Neuronal stem cell (in vitro differentiated cells): ENCODE results near the gene SLC1A7. TPM values are rescaled to one million over a fixed set of nuclear protein-coding genes. Genes with fewer than 3 reads are reported as not detected.

Experiments used
- DNase-seq: peaks from one replicate; pipeline ENCODE4 v3.0.0-alpha.2; 2013; ENCODE audit warnings: low spot score
- H2AFZ ChIP-seq: one replicate; pipeline ENCODE4 v1.6.1; 2013; ENCODE audit warnings: mild to moderate bottlenecking, low read length, inconsistent platforms
- H2AK5ac ChIP-seq: 2 replicates; pipeline ENCODE4 v1.6.1; 2013; ENCODE audit warnings: low read depth, mild to moderate bottlenecking, inconsistent platforms, low read length, moderate library complexity, mixed read lengths
- H2BK120ac ChIP-seq: 2 replicates; pipeline ENCODE4 v1.6.1; 2013; ENCODE audit warnings: low read depth, mild to moderate bottlenecking, inconsistent platforms, low read length, moderate library complexity, mixed read lengths
- H2BK12ac ChIP-seq: one replicate; pipeline ENCODE4 v1.6.1; 2013; ENCODE audit warnings: low read length, inconsistent platforms
- H2BK15ac ChIP-seq: 2 replicates; pipeline ENCODE4 v1.6.1; 2013; ENCODE audit warnings: mild to moderate bottlenecking, low read length, inconsistent platforms, mixed read lengths
- H2BK5ac ChIP-seq: one replicate; pipeline ENCODE4 v1.6.1; 2013; ENCODE audit warnings: inconsistent platforms, mild to moderate bottlenecking, low read length, moderate library complexity
- H3K14ac ChIP-seq: one replicate; pipeline ENCODE4 v1.6.1; 2013; ENCODE audit warnings: low read length, inconsistent platforms
- H3K18ac ChIP-seq: 2 replicates; pipeline ENCODE4 v1.6.1; 2013; ENCODE audit warnings: low read length, inconsistent platforms
- H3K23ac ChIP-seq: 2 replicates; pipeline ENCODE4 v1.6.1; 2013; ENCODE audit warnings: low read depth, mild to moderate bottlenecking, mixed read lengths, low read length, inconsistent platforms; ENCODE audit not compliant: poor library complexity
- H3K27ac ChIP-seq: replicated peaks from 3 replicates; pipeline ENCODE4 v1.5.1; 2013; ENCODE audit warnings: low read length, inconsistent platforms
- H3K27me3 ChIP-seq, 3 experiments: 2 replicates each; pipeline ENCODE4 v1.6.1; 2013; ENCODE audit warnings: low read length in 3 of 3, mild to moderate bottlenecking in 2 of 3, inconsistent platforms in 1 of 3, low read depth in 1 of 3, mixed read lengths in 1 of 3, moderate library complexity in 1 of 3; ENCODE audit not compliant: control insufficient read depth in 3 of 3, insufficient read depth in 3 of 3
- H3K36me3 ChIP-seq, 2 donors: replicated peaks in 1 of 2; 2 replicates each; pipeline ENCODE4 v1.6.1; 2013; ENCODE audit warnings: low read length in 2 of 2; ENCODE audit not compliant: control insufficient read depth in 2 of 2, insufficient read depth in 2 of 2
- H3K4ac ChIP-seq: 2 replicates; pipeline ENCODE4 v1.6.1; 2013; ENCODE audit warnings: inconsistent platforms, mild to moderate bottlenecking, low read length, moderate library complexity
- H3K4me1 ChIP-seq, 2 donors: 1 replicate in 1 of 2; 2 replicates in 1 of 2; pipeline ENCODE4 v1.6.1; 2013; ENCODE audit warnings: low read length in 2 of 2, low read depth in 1 of 2; ENCODE audit not compliant: control insufficient read depth in 2 of 2, insufficient read depth in 1 of 2
- H3K4me2 ChIP-seq: one replicate; pipeline ENCODE4 v1.6.1; 2013; ENCODE audit warnings: mild to moderate bottlenecking, low read length, inconsistent platforms; ENCODE audit not compliant: insufficient read depth, poor library complexity, severe bottlenecking
- H3K4me3 ChIP-seq, 2 donors: 2 replicates each; pipeline ENCODE4 v1.5.1; 2013; ENCODE audit warnings: low read length in 2 of 2, mild to moderate bottlenecking in 2 of 2, inconsistent platforms in 1 of 2, moderate library complexity in 1 of 2
- H3K79me1 ChIP-seq: one replicate; pipeline ENCODE4 v1.6.1; 2013; ENCODE audit warnings: low read depth, mild to moderate bottlenecking, inconsistent platforms, low read length, moderate library complexity
- H3K9ac ChIP-seq: one replicate; pipeline ENCODE4 v1.6.1; 2013; ENCODE audit warnings: mild to moderate bottlenecking, low read depth, low read length, inconsistent platforms; ENCODE audit not compliant: poor library complexity
- H3K9me3 ChIP-seq, 2 donors: replicated peaks in 1 of 2; 2 replicates each; pipeline versions ENCODE3 to v1.6.1; 2013; ENCODE audit warnings: low read length in 2 of 2, mild to moderate bottlenecking in 2 of 2, inconsistent platforms in 1 of 2, low read depth in 1 of 2, mixed read lengths in 1 of 2, moderate library complexity in 1 of 2; ENCODE audit not compliant: control insufficient read depth in 2 of 2, insufficient read depth in 1 of 2
- H4K8ac ChIP-seq: one replicate; pipeline ENCODE4 v1.6.1; 2013; ENCODE audit warnings: low read depth, mild to moderate bottlenecking, inconsistent platforms, low read length, moderate library complexity
- H4K91ac ChIP-seq: one replicate; pipeline ENCODE4 v1.6.1; 2013; ENCODE audit warnings: low read length, low read depth, mild to moderate bottlenecking, inconsistent platforms; ENCODE audit not compliant: poor library complexity
- WGBS, 2 donors: extraction: QIAGEN DNeasy Blood & Tissue Kit; methylation state at CpG; one replicate each; pipeline ENCODE4 v1.1.7; 2013; ENCODE audit warnings: missing lambda C conversion rate in 2 of 2, mixed read lengths in 1 of 2; ENCODE audit not compliant: insufficient read length in 2 of 2, insufficient replicate concordance in 1 of 2; ENCODE audit errors: extremely low coverage in 2 of 2; 5-methylcytosine and 5-hydroxymethylcytosine counted together
- polyA plus RNA-seq, 2 experiments: library from polyadenylated mRNA; stranded (reverse); fragments of 200-250 nt; gene quantifications; one replicate each; pipeline ENCODE4 v1.2.3, GENCODE V29; 2013

Gene SLC1A7
- not detected for polyA plus RNA-seq (2013, experiment 1 of 2)
- not detected for polyA plus RNA-seq (2013, experiment 2 of 2)

DNA sequence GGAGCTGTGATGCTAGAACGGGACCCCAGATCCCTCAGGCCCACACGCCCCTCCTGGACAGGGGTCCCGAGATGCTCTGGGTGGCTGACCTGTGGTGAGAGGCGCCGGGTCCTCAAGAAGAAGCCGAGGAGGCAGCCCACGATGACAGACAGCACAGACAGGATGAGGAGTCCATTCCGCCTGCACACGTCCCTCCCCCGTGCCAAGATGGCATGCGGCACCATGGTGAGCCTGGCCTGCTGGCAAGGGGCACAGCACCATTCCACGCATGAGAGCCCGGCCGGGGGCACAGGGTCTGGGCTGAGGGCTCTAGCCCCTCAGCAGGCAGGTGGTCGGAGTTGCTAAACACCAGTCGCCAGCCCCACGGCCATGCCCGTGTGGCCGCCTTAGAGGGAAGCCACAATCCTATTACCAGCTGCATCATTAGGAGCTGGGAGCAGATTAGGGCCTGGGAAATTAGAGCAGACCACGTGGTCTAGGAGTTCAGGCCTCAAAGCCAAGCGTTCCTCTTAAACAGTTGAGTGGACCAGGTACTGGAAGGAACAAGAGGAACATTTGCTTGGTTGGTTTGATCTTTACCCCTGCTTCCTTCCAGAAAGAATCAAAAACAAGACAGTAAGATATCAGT lies at the start of gene SLC1A7:
Gene SLC1A7, minus strand, starts transcription at position 413 of the 628 bp plus-strand sequence. Its CDS starts 189 bp downstream, at position 224.
- WGBS, 2 donors = no CpG with 5 or more reads among the region's 21 CpGs
- Histone ChIP-seq H3K9ac (no peak within 1 kb of the TSS), H3K14ac (no peak within 1 kb of the TSS), H4K91ac (peak within 1 kb of the TSS; percentile 11), H2AFZ (peak within 1 kb of the TSS; percentile 17), H2BK15ac (peak within 1 kb of the TSS; percentile 9), H2BK12ac (no peak within 1 kb of the TSS), H3K79me1 (no peaks in the 10 kb centered on the region), H3K23ac (peak within 1 kb of the TSS; percentile 61), H3K36me3 (no peaks in the 10 kb centered on the region), H3K9me3 (peaks cover 4 to 7% of the 10 kb centered on the region in 2 donors), H3K4ac (no peak within 1 kb of the TSS), H4K8ac (no peak within 1 kb of the TSS), H3K27me3 (peaks cover 0 to 32% (median 0%) of the 10 kb centered on the region in 3 experiments), H3K4me2 (no peak within 1 kb of the TSS), H3K4me1 (peaks cover 0 to 8% of the 10 kb centered on the region in 2 donors), H2AK5ac (peak within 1 kb of the TSS; percentile 76), H3K4me3 (no peak within 1 kb of the TSS), H3K18ac (peak within 1 kb of the TSS; percentile 45), H3K27ac (no peak within 1 kb of the TSS), H2BK5ac (no peak within 1 kb of the TSS), H2BK120ac (peak within 1 kb of the TSS; percentile 4)
- no peak for DNase-seq

GRCh38 chr1:53190210-53190611 lies 47.8 kb upstream of the SLC1A7 start:
- H2BK15ac ChIP-seq = no peak overlapping the region
- H2BK5ac ChIP-seq = no peak overlapping the region
- no peak overlapping the region for H3K14ac ChIP-seq
- no peak overlapping the region for H2BK12ac ChIP-seq
- no peak overlapping the region for H2BK120ac ChIP-seq
- H2AK5ac ChIP-seq = no peak overlapping the region
- no peak overlapping the region for H3K27ac ChIP-seq
- no peak overlapping the region for H3K18ac ChIP-seq
- no peak overlapping the region for H3K23ac ChIP-seq
- H3K4me1 ChIP-seq = no peaks in the 10 kb centered on the region
- H3K4ac ChIP-seq = no peak overlapping the region
- peaks cover 0 to 32% (median 0%) of the 10 kb centered on the region in 3 experiments for H3K27me3 ChIP-seq
- H4K91ac ChIP-seq = no peak overlapping the region
- no peak overlapping the region for H3K4me3 ChIP-seq
- H3K9me3 ChIP-seq = no peaks in the 10 kb centered on the region
- H3K4me2 ChIP-seq = no peak overlapping the region
- H2AFZ ChIP-seq = no peak overlapping the region
- no peaks in the 10 kb centered on the region for H3K36me3 ChIP-seq
- no peaks in the 10 kb centered on the region for H3K79me1 ChIP-seq
- WGBS, 2 donors = no CpG with 5 or more reads among the region's 10 CpGs
- no peak for DNase-seq
- H4K8ac ChIP-seq = no peak overlapping the region
- no peak overlapping the region for H3K9ac ChIP-seq

DNA sequence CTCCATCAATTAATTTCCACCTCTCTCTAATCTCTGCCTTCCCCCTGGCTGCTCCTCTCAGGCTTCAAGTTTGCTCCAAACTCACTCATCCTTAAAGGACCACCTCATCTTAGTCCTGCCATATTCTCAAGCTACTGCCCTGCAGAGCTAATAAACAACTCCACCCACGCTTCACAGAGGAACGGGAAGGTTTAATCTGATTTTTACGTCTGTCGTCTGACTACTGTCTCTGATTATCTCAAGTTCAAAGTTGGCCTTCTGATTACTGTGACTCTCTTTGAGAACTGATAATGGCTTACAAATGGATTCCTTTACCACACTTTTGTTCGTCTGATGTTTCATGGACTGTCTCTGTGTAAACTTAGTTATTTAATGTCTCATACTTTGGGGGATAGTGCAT lies 46.6 kb upstream of the SLC1A7 start:
- no peak overlapping the region for H2BK120ac ChIP-seq
- no peak overlapping the region for H4K91ac ChIP-seq
- peaks cover 0 to 42% (median 0%) of the 10 kb centered on the region in 3 experiments for H3K27me3 ChIP-seq
- H3K4me1 ChIP-seq = no peaks in the 10 kb centered on the region
- no peaks in the 10 kb centered on the region for H3K9me3 ChIP-seq
- no peaks in the 10 kb centered on the region for H3K36me3 ChIP-seq
- no peak overlapping the region for H3K14ac ChIP-seq
- H2BK15ac ChIP-seq = no peak overlapping the region
- no peak overlapping the region for H3K4ac ChIP-seq
- H3K79me1 ChIP-seq = no peaks in the 10 kb centered on the region
- no peak for DNase-seq
- no peak overlapping the region for H3K27ac ChIP-seq
- H2AFZ ChIP-seq = no peak overlapping the region
- no CpG with 5 or more reads among the region's 5 CpGs for WGBS, 2 donors
- H3K4me2 ChIP-seq = no peak overlapping the region
- no peak overlapping the region for H3K23ac ChIP-seq
- no peak overlapping the region for H2BK12ac ChIP-seq
- H3K9ac ChIP-seq = no peak overlapping the region
- H2AK5ac ChIP-seq = no peak overlapping the region
- no peak overlapping the region for H4K8ac ChIP-seq
- H2BK5ac ChIP-seq = no peak overlapping the region
- no peak overlapping the region for H3K4me3 ChIP-seq
- H3K18ac ChIP-seq = no peak overlapping the region

GRCh38 chr1:53188099-53188498 lies 45.7 kb upstream of the SLC1A7 start:
- no CpG with 5 or more reads among the region's 4 CpGs for WGBS, 2 donors

More at GRCh38 chr1:53188099-53188498, 45.7 kb upstream of the SLC1A7 start:
- DNase-seq = no peak
- Histone ChIP-seq H3K79me1 (no peaks in the 10 kb centered on the region), H4K91ac (no peak overlapping the region), H3K9me3 (no peaks in the 10 kb centered on the region), H2BK15ac (no peak overlapping the region), H3K4ac (no peak overlapping the region), H4K8ac (no peak overlapping the region), H3K36me3 (no peaks in the 10 kb centered on the region), H2BK5ac (no peak overlapping the region), H2AFZ (no peak overlapping the region), H3K9ac (no peak overlapping the region), H2BK12ac (no peak overlapping the region), H3K18ac (no peak overlapping the region), H2BK120ac (no peak overlapping the region), H3K14ac (no peak overlapping the region), H3K27me3 (peaks cover 0 to 41% (median 0%) of the 10 kb centered on the region in 3 experiments), H3K27ac (no peak overlapping the region), H2AK5ac (no peak overlapping the region), H3K4me3 (no peak overlapping the region), H3K4me1 (no peaks in the 10 kb centered on the region), H3K23ac (no peak overlapping the region), H3K4me2 (no peak overlapping the region)
